GM19240 (cell line): Measurements from ENCODE around the gene ZC3HAV1.
A peak's percentile ranks its signal among the peaks of the same experiment; 100 is the strongest.
"Not testable (repeated sequence)": the region's sequence is repeated elsewhere in the genome, so short reads cannot be mapped to it uniquely, and the experiment has no call there.

Experiments
- DNase-seq: peaks from one replicate; pipeline ENCODE4 v3.0.0; 2011; ENCODE audit warnings: low spot score; ENCODE audit not compliant: insufficient read length

The ZC3HAV1 gene

DNA sequence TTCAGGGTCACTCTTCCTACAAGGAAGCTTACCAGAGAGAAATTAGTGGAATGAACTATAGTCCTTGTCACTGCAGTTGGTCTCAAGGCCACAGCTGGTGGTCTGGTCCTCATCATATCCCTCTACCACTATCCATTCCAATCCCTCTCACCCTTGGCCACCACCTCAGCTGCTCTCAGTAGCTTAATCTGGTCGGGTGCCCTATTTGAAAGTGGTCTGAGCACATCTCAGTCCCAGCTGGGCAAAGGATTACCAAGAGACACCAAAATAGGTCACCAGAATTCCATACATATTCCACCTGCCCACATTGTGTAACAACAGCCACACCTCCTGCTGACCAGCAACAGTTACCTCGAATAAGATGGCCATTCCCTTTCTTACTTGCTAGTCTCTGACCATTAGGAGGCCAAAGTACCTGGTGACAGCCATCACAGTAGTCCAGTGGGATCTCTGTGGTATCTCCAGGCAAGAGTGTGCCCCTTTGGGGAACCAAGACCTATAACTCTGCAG, 3.3 kb upstream of the ZC3HAV1 start:
- no peak for DNase-seq

DNA sequence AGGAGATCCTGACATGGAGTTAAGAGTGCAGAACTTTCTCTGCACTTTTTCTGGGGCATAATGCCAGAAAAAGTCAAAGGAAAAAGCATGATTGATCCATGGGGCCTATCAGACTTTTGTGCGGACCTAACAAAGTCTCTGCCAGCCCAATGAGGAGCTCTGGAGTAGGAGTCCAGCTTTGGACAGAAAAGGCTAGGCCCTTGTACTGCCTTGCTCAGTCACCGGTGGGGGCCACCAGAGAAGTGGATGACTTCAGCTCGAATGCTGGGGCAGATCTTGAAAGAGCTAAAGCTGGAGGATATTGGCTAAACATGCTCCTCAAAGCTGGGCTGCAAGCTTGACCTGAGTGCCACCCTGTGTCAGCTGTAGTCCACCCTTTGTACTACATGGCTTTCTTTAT, 2.8 kb upstream of the ZC3HAV1 start:
- DNase-seq = no peak

DNA sequence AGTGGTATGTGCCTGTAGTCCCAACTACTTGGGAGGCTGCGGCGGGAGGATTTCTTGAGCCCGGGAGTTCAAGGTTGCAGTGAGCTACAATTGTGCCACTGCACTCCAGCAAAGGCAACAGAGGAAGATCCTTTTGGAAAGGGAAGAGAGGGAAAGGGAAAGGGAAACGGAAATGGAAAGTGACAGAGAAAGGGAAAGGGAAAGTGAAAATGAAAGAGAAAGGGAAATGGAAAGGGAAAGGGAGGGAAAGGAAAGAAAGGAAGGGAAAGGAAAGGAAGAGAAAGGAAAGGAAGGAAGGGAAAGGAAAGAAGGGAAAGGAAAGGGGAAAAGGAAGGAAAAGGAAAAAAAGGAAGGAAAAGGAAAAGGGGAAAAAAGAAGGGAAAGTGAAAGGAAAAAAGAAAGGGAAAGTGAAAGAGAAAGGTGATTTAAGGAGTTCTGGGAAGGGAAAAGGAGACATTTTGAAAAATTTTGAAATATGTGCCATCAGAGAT, 2.3 kb upstream of the ZC3HAV1 start:
- no peak for DNase-seq

DNA sequence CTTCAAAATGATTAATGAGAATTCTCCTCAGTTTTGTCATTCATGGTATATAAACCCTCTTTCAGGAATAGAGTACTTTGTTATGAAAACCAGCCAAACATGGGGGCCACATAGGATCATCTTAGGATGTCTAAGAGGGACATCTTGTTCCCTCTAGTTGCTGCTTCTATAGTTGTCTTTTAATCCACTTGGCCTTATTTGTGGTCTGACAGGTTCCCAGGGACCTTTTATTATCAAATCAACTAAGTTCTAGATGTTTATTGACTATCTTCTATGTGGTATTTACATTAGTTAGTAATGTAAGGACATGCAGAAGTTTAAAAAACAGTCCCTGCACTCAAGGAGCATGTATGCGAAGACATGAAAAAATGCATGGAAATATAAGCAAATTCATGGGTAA, 1.6 kb upstream of the ZC3HAV1 start:
- no peak for DNase-seq

DNA sequence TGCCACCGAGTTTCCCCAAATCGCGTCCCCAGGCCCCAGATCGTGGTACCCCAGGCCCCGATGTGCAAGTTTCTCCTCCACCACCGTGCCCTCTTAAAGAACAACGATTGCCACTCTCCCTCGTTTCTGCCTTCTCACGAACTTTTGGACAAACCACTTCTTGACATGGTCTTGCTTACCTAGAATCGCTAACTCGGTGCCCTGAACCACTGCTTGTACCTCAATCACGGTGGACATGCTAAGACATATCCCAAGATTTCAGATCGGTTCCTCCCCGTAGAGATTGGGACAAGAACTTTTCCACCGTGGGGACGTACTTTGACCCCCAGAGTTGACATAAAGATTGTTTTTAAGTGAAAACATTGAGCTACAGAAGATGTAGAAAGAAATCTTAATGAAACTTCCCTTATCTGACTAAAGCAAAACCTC, 477 bp upstream of the ZC3HAV1 start:
- no peak for DNase-seq

DNA sequence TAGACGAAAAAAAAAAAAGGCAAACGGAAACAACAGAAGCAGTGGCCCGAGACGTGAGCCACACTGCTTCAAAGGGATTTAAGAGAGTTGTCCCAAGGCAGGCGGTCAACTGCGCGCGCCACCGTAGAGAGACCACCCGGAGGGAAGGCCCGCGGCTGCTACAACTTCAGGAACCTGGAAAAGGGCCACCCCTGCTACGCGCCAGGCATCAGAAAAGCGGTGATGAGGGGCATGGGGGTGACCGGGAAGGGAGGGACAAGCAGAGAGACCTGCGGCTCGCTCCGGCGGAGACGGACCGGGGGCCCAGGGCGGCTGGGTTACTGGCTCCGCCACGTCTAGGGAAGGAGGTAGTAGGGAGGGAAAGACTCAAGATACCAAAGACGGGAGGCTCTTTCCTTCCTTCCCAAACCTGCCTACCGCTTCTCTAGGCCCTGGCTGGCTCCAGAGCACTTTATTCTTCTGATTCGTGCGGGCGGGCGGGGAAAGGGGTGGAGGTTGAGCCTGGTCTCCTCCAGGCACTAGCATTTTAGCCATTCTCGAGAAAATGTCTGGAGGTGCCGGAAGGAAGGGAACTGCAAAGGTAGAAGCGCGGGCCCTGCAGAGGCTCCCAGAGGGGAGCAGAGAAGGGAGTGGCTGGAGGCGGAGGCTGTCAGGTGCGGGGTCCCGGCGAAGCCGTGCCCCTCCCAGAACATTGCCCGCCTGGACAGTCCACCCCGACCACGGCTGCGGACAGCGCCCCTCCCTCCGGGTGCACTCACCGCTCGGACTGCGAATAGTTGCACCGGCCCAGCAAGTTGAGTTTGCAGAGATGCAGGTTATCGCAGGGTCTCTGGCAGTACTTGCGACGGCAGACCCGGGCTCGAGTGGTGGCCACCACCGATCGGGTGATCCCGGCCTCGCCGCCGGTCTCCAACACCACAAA, 993 bp downstream of the ZC3HAV1 start:
- DNase-seq = no peak

DNA sequence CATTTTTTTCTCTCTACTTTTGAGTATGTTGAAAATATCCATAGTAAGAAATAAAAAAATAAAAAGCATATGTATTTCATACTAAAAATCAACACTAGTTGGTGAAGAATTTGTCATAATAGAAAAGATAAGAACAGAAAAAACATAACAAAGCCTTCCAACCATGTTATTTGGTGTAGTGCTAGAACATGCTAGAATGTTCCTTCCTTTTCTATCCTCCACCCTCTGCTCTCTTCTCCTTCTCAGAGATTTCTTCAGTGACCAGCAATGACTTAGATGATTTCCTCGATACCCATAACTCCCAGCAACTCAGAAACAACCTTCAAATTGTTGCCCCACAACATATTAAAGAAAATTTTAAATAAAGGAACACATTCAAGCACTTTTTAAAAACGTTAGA, 2.6 kb downstream of the ZC3HAV1 start:
- no peak for DNase-seq

DNA sequence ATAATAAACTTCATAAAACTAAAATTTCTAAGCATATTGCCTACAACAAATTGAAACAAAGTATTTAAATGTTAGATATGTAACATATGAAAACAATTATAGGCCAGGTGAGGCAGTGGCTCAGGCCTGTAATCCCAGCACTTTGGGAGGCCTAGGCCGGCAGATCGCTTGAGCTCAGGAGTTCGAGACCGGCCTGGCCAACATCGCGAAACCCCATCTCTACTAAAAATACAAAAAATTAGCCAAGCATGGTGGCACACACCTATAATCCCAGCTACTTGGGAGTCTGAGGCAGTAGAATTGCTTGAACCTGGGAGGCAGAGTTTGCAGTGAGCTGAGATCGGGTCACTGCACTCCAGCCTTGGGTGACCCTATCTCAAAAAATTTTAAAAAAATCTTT, 3.3 kb downstream of the ZC3HAV1 start:
- not testable (repeated sequence) for DNase-seq

DNA sequence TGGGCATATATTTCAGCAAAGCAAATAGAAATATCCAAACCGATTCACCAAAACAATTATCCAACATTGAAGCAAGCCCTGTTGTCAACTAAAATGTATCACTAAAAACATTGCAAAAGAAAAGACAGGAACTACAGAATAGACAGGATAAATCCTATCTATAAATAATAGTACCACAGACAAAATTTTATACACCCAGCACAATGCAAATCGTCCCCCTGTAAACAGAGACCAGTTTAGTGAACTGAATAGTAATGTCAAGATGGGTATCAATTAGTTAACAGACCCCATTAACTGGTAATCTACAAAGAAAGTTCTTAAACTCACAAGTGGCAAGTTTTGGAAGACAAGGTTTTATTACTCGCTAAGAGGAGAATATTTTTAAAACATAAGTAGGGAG, 4.0 kb downstream of the ZC3HAV1 start:
- no peak for DNase-seq

DNA sequence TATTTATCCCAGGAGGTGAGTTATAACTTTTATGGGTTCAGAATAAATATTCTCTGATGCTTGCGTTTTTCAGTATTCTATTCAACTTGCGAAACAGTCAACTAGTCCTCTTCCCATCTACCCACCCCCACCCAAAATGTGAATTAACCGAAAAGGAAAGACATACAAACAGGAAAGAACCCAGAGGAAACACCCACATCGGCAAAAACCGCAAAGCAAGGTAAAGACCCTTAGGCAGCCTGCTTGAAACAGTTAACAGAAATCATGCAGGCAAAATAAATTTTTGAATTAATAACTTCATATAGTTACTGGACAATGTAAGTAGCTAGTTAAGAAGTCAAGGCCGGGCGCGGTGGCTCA, 5.4 kb downstream of the ZC3HAV1 start:
- DNase-seq = no peak

DNA sequence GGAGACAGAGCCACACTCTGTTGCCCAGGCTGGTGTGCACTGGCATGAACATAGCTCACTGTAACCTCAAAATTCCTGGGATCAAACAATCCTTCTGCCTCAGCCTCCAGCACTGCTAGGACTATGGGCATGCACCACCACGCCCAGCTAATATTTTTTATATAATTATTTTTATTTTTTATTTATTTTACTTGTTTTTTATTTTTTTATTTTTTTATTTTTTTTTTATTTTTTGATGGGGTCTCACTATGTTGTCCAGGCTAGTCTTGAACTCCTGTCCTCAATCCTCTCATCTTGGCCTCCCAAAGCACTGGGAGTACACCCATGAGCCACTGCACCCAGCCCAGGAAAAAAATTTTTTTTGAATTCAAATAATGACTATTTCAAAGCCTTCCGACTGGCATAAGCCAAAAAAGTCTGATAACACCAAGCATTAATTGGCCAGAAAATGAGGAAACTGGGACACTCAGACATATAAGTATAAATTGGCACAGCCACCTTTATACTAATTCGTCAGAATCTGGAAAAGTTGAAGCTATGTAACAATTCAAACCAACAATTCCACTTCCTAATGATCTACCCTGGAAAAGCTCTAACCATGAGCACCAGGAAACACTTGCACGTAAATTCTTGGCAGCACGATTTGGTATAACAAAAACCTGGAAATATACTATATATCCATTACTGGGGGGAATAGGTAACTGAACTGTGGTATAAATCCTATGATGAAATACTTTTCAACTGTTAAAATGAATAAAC, 6.3 kb downstream of the ZC3HAV1 start:
- DNase-seq = no peak

DNA sequence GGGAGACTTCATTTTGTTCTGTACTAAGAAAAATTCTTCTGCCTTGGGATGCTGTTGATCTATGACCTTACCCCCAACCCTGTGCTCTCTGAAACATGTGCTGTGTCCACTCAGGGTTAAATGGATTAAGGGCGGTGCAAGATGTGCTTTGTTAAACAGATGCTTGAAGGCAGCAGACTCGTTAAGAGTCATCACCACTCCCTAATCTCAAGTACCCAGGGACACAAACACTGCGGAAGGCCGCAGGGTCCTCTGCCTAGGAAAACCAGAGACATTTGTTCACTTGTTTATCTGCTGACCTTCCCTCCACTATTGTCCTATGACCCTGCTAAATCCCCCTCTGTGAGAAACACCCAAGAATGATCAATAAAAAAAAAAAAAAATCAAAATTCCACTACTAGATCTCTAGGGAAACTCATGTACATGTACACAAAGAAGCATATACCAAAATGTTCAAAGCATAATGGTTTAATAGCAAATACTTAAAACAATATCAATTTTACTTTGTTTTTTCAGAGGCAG, 7.8 kb downstream of the ZC3HAV1 start:
- not testable (repeated sequence) for DNase-seq

DNA sequence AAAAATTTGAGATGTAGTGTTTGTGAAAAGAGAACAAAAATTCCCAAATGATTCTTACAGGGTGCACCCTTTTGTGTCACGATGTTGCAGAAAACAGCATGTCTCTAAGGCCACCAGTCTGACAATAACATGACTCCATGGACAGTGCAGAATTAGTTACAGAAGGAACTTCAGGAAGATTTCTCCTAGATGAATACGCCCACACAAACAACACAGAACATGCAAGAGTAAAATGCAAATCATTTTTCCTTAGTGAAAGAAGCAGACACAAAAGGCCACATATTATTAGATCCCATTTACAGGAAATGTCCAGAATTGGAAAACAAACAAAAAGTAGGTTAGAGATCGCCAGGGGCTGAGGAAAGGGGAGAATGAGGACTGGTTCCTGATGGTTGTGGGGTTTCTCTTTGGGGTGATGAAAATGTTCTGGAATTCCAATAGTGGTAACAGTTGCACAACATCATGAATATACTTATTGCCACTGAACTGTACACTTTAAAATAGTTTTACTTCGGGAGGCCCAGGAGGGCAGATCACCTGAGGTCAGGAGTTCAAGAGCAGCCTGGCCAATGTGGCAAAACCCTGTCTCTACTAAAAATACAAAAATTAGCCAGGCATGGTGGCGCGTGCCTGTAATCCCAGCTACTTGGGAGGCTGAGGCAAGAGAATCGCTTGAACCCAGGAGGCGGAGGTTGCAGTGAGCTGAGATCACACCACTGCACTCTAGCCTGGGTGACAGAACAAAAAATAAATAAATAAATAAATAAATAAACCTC, 10.2 kb downstream of the ZC3HAV1 start:
- DNase-seq = no peak

DNA sequence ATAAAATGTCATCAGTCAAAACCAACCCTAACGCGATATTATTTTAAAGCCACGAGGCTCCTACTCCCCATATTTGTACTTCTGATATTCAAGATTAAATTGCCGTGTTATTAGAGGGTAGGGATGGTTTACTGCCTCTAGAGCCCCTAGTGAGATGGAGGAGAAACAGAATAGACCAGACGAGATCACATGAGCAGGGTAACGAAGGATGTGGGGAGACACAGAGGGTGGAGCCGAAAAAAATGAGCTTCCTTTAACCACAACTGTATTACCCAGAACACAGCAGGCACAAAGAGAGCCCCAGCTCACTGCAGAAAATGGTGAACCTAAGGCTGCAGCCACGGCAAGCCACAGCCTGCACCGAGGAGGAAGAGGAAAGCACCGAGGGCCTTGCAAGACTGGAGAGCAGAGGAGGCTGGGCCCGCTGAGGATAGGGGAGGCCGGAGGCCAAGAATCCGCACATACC, 14.3 kb downstream of the ZC3HAV1 start:
- peak; percentile 86 for DNase-seq

DNA sequence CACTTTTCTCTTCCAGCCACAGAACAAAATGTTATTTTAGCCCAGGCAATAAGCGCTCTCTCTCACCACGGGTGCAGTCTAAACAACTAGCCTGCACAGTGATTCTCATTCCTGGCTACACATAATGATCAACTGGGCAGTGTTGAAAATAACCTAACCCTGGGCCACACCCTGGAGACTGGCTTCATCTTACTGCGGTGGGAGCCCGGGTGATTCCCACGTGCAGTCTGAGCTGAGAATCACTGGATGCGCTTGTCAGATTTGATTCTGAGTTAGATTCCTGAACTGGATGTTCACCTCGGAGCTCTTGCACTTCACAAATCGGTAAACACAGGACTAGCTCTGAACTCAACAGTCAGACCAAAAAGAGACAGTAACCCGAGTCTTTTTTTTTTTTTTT, 14.9 kb downstream of the ZC3HAV1 start:
- no peak for DNase-seq

DNA sequence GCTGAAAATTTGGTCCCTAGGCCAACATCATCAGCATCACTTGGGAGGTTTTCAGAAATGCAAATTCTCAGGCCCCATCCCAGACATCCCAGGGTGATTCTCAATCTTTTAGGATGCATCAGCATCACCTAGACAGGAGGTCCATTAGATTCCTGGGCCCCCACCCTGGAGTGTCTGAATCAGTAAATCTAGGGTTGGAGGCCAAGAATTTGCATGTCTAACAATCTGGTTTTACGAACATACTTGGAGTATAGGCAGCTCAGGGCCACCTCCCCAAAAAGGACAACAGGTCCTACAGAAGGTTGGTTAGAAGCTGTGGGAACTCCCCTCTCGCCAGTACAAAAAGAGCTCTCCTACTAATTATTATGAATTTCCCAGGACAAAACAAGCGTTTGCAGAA, 15.5 kb downstream of the ZC3HAV1 start:
- no peak for DNase-seq

DNA sequence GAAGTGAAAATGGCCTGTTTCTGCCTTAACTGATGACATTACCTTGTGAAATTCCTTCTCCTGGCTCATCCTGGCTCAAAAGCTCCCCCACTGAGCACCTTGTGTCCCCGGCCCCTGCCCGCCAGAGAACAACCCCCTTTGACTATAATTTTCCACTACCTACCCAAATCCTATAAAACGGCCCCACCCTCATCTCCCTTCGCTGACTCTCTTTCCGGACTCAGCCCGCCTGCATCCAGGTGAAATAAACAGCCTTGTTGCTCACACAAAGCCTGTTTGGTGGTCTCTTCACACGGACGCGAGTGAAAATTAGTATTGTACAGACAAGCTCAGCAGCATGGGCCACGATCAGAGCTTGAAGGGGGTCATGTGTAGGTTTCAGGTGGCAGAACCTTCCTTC, 16.0 kb downstream of the ZC3HAV1 start:
- DNase-seq = not testable (repeated sequence)

DNA sequence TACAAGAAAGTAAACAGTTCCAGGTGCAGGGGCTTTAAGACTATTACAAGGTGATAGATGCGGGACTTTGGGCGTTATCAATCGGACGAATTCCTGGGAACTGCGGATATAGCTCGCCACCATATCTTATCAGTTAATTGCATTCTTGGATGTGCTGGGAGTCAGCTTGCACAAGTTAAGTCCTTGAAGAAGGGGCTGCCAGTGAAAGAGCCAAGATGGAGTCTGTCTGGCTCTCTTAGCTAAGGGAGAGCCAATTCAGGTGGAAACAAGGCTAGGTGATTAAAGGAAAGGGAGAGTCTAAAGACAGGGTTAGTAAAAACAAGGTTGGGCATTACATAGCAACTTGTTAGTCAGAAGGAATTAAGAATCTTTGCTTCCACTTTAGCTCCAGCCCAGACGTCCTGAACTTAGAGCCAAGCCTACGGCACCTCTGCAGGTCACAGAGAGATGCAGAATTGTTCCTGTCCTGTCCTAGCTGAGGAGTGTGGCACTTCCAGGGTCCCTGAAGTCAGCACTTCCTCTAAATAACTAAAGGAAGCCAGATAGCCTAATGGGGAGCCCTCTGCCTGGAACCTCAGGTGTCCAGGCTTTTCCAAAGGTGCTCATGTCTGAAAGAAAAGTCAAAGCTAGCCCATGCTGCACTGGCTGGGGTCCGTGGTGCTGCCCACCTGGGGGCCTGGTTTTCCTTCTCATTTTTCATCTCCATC, 17.3 kb downstream of the ZC3HAV1 start:
- DNase-seq = no peak

DNA sequence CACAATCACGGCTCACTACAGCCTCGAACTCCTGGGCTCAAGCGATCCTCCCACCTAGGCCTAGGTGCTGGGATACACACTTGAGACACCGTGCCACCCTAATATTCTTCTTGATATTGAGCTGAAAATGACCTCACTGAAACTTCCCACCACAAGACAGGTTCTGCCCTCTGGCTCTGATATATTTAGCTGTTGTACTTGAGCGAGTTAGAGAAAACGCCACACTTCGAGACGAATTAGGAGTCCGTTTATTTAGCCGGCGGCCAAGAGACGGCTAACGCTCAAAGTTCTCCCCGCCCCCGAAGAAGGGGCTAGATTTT, 17.9 kb downstream of the ZC3HAV1 start:
- DNase-seq = no peak

DNA sequence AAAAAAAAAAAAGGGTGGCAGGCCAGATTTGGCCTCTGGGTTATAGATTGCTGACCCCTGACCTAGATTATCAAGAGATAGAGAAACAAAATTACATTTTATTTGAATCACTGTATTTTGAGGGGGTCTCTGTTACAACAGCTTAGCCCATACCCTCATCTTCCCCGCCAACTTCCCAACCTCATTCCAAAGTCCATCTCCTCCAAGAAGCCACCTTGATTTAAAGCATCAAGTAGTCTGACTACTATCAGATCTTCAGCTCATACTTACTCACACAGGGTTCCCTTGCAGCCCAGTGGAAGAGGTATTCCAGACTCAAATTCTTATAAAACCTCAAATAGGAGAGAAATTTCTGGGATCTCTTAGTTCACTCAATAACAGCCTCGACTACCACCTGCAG, 20.4 kb downstream of the ZC3HAV1 start:
- DNase-seq = no peak

DNA sequence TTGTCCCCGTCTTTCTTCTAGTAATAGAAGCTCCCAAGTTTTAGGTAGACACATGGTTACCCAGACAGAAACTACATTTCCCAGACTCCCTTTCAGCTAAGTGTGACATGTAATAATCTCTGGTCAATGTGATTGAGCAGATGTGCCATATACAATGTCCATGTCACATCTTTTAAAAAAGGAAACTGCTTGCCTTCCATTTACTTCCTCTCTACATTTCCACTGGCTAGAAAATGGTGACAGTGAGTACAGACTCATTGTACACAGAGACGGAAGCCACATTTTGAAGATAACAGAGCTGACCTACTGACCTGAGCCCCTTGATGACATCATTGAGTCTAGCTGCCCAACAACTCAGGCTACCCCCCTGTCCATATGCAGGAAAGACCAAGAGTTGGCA, 21.3 kb downstream of the ZC3HAV1 start:
- no peak for DNase-seq
